Natural killer cell (primary cell): Measurements from ENCODE around the gene IL6R. TPM values are rescaled to one million over a fixed set of nuclear protein-coding genes. Genes with fewer than 3 reads are reported as not detected.

Experiments used
- ATAC-seq, 3 donors: fragments of 150-1000 bp in 2 of 3; fragments of 200-7000 bp in 1 of 3; cut with Tn5 transposase; 1 replicate in 1 of 3; 2 replicates in 2 of 3; pipeline ENCODE4 v1.10.0; 2021; ENCODE audit warnings: mild to moderate bottlenecking in 2 of 3, moderate library complexity in 2 of 3
- DNase-seq, 2 donors: peaks; one replicate each; pipeline versions ENCODE4 v3.0.0 to v3.0.0-alpha.2; 2013 to 2021; ENCODE audit warnings: mixed read lengths in 1 of 2
- H3K27ac ChIP-seq: one replicate; pipeline ENCODE4 v1.5.1; 2013; ENCODE audit warnings: mild to moderate bottlenecking, low read length
- H3K27me3 ChIP-seq: one replicate; pipeline ENCODE4 v1.6.1; 2013; ENCODE audit warnings: low read length; ENCODE audit not compliant: control insufficient read depth, insufficient read depth
- H3K36me3 ChIP-seq: one replicate; pipeline ENCODE4 v1.6.1; 2013; ENCODE audit warnings: low read length; ENCODE audit not compliant: control insufficient read depth, insufficient read depth
- H3K4me1 ChIP-seq: one replicate; pipeline ENCODE4 v1.6.1; 2013; ENCODE audit warnings: low read length; ENCODE audit not compliant: control insufficient read depth, insufficient read depth
- H3K4me3 ChIP-seq: one replicate; pipeline ENCODE4 v1.5.1; 2013; ENCODE audit warnings: low read length
- H3K9me3 ChIP-seq: one replicate; pipeline ENCODE4 v1.6.1; 2013; ENCODE audit warnings: low read length; ENCODE audit not compliant: control insufficient read depth, insufficient read depth
- H3K27ac Mint-ChIP-seq, 2 donors: one replicate each; pipeline ENCODE4 v1.8.0; 2022; ENCODE audit warnings: mild to moderate bottlenecking in 2 of 2, mixed read lengths in 2 of 2, moderate library complexity in 1 of 2
- H3K27me3 Mint-ChIP-seq, 2 donors: one replicate each; pipeline ENCODE4 v1.8.0; 2022; ENCODE audit warnings: low read depth in 2 of 2, mixed read lengths in 2 of 2
- H3K36me3 Mint-ChIP-seq: one replicate; pipeline ENCODE4 v1.8.0; 2022; ENCODE audit warnings: mixed read lengths
- H3K4me1 Mint-ChIP-seq, 2 donors: one replicate each; pipeline ENCODE4 v1.8.0; 2022; ENCODE audit warnings: mixed read lengths in 2 of 2
- H3K4me3 Mint-ChIP-seq: one replicate; pipeline ENCODE4 v1.8.0; 2022; ENCODE audit warnings: mild to moderate bottlenecking, moderate library complexity, mixed read lengths
- H3K9me3 Mint-ChIP-seq, 2 donors: one replicate each; pipeline ENCODE4 v1.8.0; 2022; ENCODE audit warnings: mixed read lengths in 2 of 2
- WGBS: methylation state at CpG from one replicate; pipeline ENCODE4 v1.1.7; 2013; ENCODE audit warnings: missing lambda C conversion rate; ENCODE audit not compliant: insufficient coverage; 5-methylcytosine and 5-hydroxymethylcytosine counted together
- intact Hi-C: fragments of 100-400 bp; cut with micrococcal nuclease; formaldehyde crosslinking; loops from one replicate; pipeline ENCODE4 v1.14.2; 2022
- total RNA-seq, 4 donors: library from RNA; stranded (reverse); fragments of 120-200 nt in 1 of 4; gene quantifications; one replicate each; pipeline versions ENCODE4 v1.2.3 to v1.2.4, GENCODE V29; 2013 to 2022
- TF ChIP-seq, protein P1 (sequence below): fragments of 200-600 bp; IDR thresholded peaks from one replicate; pipeline ENCODE4 v1.8.0; 2022; ENCODE audit warnings: antibody characterized with exemption

Gene IL6R
- total RNA-seq, 3 donors from 2014 or later (not counting 1 experiment from before 2014, with no cell fraction given) = 2.0 to 10.6 (median 3.8) TPM

GRCh38 chr1:154446789-154447188, 41.6 kb downstream of the IL6R start:
- H3K36me3 Mint-ChIP-seq = no peaks in the 10 kb centered on the region
- H3K9me3 Mint-ChIP-seq = no peaks in the 10 kb centered on the region
- no peaks in the 10 kb centered on the region for H3K9me3 ChIP-seq
- H3K4me1 ChIP-seq = peaks cover 15% of the 10 kb centered on the region
- intact Hi-C loops = no loop called here
- H3K27ac ChIP-seq = no peak overlapping the region
- 98% methylated on average over 6 of the region's 6 CpGs for WGBS
- no peak for DNase-seq
- TF ChIP-seq, protein P1, sequence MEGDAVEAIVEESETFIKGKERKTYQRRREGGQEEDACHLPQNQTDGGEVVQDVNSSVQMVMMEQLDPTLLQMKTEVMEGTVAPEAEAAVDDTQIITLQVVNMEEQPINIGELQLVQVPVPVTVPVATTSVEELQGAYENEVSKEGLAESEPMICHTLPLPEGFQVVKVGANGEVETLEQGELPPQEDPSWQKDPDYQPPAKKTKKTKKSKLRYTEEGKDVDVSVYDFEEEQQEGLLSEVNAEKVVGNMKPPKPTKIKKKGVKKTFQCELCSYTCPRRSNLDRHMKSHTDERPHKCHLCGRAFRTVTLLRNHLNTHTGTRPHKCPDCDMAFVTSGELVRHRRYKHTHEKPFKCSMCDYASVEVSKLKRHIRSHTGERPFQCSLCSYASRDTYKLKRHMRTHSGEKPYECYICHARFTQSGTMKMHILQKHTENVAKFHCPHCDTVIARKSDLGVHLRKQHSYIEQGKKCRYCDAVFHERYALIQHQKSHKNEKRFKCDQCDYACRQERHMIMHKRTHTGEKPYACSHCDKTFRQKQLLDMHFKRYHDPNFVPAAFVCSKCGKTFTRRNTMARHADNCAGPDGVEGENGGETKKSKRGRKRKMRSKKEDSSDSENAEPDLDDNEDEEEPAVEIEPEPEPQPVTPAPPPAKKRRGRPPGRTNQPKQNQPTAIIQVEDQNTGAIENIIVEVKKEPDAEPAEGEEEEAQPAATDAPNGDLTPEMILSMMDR = no peak
- no peak overlapping the region for H3K27ac Mint-ChIP-seq
- no peaks in the 10 kb centered on the region for H3K36me3 ChIP-seq
- ATAC-seq = no peak
- H3K4me3 ChIP-seq = no peak overlapping the region
- peaks cover 13 to 14% of the 10 kb centered on the region in 2 donors for H3K4me1 Mint-ChIP-seq
- no peak overlapping the region for H3K4me3 Mint-ChIP-seq
- H3K27me3 Mint-ChIP-seq = peaks cover 17 to 27% of the 10 kb centered on the region in 2 donors
- peaks cover 2% of the 10 kb centered on the region for H3K27me3 ChIP-seq

GRCh38 chr1:154448331-154448811, 43.2 kb downstream of the IL6R start:
- intact Hi-C loops = no loop called here
- ATAC-seq (no peak), DNase-seq (no peak)
- no peak overlapping the region for H3K4me3 Mint-ChIP-seq
- peaks cover 13 to 20% of the 10 kb centered on the region in 2 donors for H3K4me1 Mint-ChIP-seq
- H3K36me3 ChIP-seq = no peaks in the 10 kb centered on the region
- peaks cover 17% of the 10 kb centered on the region for H3K4me1 ChIP-seq
- WGBS = 87% methylated on average over 7 of the region's 7 CpGs
- H3K36me3 Mint-ChIP-seq = no peaks in the 10 kb centered on the region
- no peak overlapping the region for H3K27ac Mint-ChIP-seq
- peaks cover 2% of the 10 kb centered on the region for H3K27me3 ChIP-seq
- peaks cover 17 to 32% of the 10 kb centered on the region in 2 donors for H3K27me3 Mint-ChIP-seq
- H3K4me3 ChIP-seq = no peak overlapping the region
- H3K9me3 ChIP-seq = no peaks in the 10 kb centered on the region
- no peaks in the 10 kb centered on the region for H3K9me3 Mint-ChIP-seq
- H3K27ac ChIP-seq = no peak overlapping the region
- TF ChIP-seq, protein P1 = no peak

GRCh38 chr1:154453161-154453560, 48.0 kb downstream of the IL6R start:
- no peaks in the 10 kb centered on the region for H3K36me3 ChIP-seq
- H3K9me3 ChIP-seq = no peaks in the 10 kb centered on the region
- Mint-ChIP-seq H3K27me3 (peaks cover 20 to 30% of the 10 kb centered on the region in 2 donors), H3K36me3 (no peaks in the 10 kb centered on the region), H3K9me3 (no peaks in the 10 kb centered on the region), H3K27ac (no peak overlapping the region), H3K4me1 (peaks cover 0 to 10% of the 10 kb centered on the region in 2 donors), H3K4me3 (no peak overlapping the region)
- 96% methylated on average over 5 of the region's 5 CpGs for WGBS
- no peak overlapping the region for H3K4me3 ChIP-seq
- ATAC-seq (no peak), DNase-seq (no peak)
- no peak overlapping the region for H3K27ac ChIP-seq
- H3K4me1 ChIP-seq = peaks cover 8% of the 10 kb centered on the region
- TF ChIP-seq, protein P1 = no peak
- intact Hi-C loops = no loop called here
- no peaks in the 10 kb centered on the region for H3K27me3 ChIP-seq
